ENCODE measurements around the gene KDM6B.

KDM6B gene

DNA sequence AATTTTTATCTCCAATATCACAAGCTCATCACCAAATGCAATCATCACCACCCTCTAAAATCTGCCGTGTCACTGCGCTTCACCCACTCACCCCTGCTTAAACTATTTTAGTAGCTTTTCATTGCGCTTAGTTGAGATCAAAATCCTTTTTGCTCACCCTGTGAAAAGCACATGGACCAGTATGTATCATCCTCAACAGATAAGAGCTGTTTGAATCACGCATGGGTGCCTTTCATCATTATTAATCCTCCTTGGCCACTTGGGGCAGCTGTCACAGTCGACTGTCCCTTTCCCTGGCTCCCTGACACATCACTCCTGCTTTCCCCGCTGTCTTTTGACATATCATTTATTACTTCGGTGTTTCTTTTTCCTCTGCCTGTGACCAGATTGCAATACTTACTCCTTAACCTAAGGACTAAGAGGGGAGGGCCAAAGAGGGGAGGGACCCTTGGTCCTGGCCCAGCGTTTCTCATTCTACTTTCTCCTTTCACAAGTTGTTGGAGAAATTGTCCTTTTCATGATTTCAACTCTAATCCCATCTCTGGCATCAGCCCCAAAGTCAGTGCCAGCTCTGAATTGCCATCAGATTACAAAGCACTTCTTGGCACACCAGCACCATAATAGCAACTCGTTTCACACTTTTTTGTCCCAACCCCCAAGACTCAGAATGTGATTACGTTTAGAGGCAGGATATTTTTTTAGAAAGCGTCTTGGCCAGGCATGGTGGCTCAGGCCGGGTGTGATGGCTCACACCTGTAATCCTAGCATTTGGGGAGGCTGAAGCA lies 8.6 kb upstream of the KDM6B start:
- Histone ChIP-seq H3K27me3 (ENCODE audit: low read depth, low read length) (0 out of 2 replicates have a peak, but pooled peaks cover 3% of the 10 kb centered on the region), H3K27ac (ENCODE audit: low read length) (no peak overlapping the region), H3K4me1 (ENCODE audit: low read length) (no peaks in the 10 kb centered on the region), H3K9ac (ENCODE audit: low read length) (no peak overlapping the region), H3K4me3 (ENCODE audit: low read length) (no peak overlapping the region), H3K4me2 (ENCODE audit: low read length) (no peak overlapping the region), H2AFZ (ENCODE audit: low read depth, low read length) (no peak overlapping the region), H4K20me1 (ENCODE audit: insufficient read depth, low read length) (no peaks in the 10 kb centered on the region), H3K79me2 (ENCODE audit: low read length) (no peaks in the 10 kb centered on the region), H3K9me3 (ENCODE audit: insufficient read depth, low read length) (no peaks in the 10 kb centered on the region), H3K36me3 (replicated peaks; ENCODE audit: low read depth, low read length) (no peaks in the 10 kb centered on the region)
- TF ChIP-seq, protein P1, sequence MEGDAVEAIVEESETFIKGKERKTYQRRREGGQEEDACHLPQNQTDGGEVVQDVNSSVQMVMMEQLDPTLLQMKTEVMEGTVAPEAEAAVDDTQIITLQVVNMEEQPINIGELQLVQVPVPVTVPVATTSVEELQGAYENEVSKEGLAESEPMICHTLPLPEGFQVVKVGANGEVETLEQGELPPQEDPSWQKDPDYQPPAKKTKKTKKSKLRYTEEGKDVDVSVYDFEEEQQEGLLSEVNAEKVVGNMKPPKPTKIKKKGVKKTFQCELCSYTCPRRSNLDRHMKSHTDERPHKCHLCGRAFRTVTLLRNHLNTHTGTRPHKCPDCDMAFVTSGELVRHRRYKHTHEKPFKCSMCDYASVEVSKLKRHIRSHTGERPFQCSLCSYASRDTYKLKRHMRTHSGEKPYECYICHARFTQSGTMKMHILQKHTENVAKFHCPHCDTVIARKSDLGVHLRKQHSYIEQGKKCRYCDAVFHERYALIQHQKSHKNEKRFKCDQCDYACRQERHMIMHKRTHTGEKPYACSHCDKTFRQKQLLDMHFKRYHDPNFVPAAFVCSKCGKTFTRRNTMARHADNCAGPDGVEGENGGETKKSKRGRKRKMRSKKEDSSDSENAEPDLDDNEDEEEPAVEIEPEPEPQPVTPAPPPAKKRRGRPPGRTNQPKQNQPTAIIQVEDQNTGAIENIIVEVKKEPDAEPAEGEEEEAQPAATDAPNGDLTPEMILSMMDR (IDR thresholded peaks at IDR 0.05; ENCODE audit: low read depth, low read length): no peak
- no peak for TF ChIP-seq EZH2phosphoT487 (IDR thresholded peaks at IDR 0.05; ENCODE audit: low read depth)

DNA sequence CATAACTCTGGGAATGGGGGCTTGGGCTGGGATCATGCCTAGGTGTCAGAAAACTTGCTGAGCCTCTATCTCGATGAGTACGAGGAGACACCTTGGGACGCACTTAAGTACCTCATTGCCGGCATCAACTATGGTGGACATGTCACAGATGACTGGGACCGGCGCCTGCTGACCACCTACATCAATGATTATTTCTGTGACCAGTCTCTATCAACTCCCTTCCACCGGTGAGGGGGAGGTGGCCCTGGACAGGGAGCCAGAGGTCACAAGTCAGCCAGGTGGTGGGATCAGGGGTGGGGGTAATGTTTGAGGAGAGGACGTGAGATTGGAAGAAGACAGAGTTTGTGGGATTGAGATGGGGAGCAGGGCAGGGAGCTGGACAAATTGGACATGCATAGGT lies 3.4 kb upstream of the KDM6B start:
- no peaks in the 10 kb centered on the region for H4K20me1 ChIP-seq (ENCODE audit: insufficient read depth, low read length)
- H3K4me2 ChIP-seq (ENCODE audit: low read length): no peak overlapping the region
- no peak for TF ChIP-seq EZH2phosphoT487 (IDR thresholded peaks at IDR 0.05; ENCODE audit: low read depth)
- TF ChIP-seq, protein P1 (IDR thresholded peaks at IDR 0.05; ENCODE audit: low read depth, low read length): no peak
- H3K9ac ChIP-seq (ENCODE audit: low read length): no peak overlapping the region
- H3K4me1 ChIP-seq (ENCODE audit: low read length): peaks cover 7% of the 10 kb centered on the region
- no peaks in the 10 kb centered on the region for H3K79me2 ChIP-seq (ENCODE audit: low read length)
- 0 out of 2 replicates have a peak, but pooled peaks cover 3% of the 10 kb centered on the region for H3K27me3 ChIP-seq (ENCODE audit: low read depth, low read length)
- no peak overlapping the region for H3K4me3 ChIP-seq (ENCODE audit: low read length)
- H3K9me3 ChIP-seq (ENCODE audit: insufficient read depth, low read length): no peaks in the 10 kb centered on the region
- H3K36me3 ChIP-seq (replicated peaks; ENCODE audit: low read depth, low read length): no peaks in the 10 kb centered on the region
- no peak overlapping the region for H2AFZ ChIP-seq (ENCODE audit: low read depth, low read length)
- no peak overlapping the region for H3K27ac ChIP-seq (ENCODE audit: low read length)

DNA sequence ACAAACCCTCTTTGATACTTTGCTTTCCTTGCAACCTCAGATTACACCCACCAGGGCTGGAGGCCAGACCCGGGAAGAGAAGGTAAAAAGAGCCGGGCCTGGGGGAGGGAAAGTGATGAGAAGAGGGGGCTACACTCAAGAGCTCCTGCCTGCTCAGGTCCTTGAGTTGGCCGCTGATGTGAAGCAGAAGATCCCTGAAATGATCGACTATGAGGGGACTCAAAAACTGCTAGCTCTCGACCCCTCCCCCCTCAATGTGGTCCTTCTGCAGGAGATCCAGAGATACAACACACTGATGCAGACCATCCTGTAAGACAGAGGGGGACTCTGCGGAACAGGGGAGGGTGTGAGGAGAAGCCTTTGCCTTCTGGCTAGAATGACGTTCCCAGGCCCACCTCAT lies 2.8 kb upstream of the KDM6B start:
- H3K4me3 ChIP-seq (ENCODE audit: low read length): no peak overlapping the region
- no peak overlapping the region for H2AFZ ChIP-seq (ENCODE audit: low read depth, low read length)
- H3K36me3 ChIP-seq (replicated peaks; ENCODE audit: low read depth, low read length): no peaks in the 10 kb centered on the region
- no peaks in the 10 kb centered on the region for H4K20me1 ChIP-seq (ENCODE audit: insufficient read depth, low read length)
- no peak overlapping the region for H3K9ac ChIP-seq (ENCODE audit: low read length)
- TF ChIP-seq, protein P1 (IDR thresholded peaks at IDR 0.05; ENCODE audit: low read depth, low read length): no peak
- TF ChIP-seq EZH2phosphoT487 (IDR thresholded peaks at IDR 0.05; ENCODE audit: low read depth): no peak
- H3K4me1 ChIP-seq (ENCODE audit: low read length): peaks cover 7% of the 10 kb centered on the region
- no peaks in the 10 kb centered on the region for H3K9me3 ChIP-seq (ENCODE audit: insufficient read depth, low read length)
- no peak overlapping the region for H3K27ac ChIP-seq (ENCODE audit: low read length)
- peaks cover 4% of the 10 kb centered on the region; the same call in 1 of the 2 replicates for H3K79me2 ChIP-seq (ENCODE audit: low read length)
- no peak overlapping the region for H3K4me2 ChIP-seq (ENCODE audit: low read length)
- 0 out of 2 replicates have a peak, but pooled peaks cover 3% of the 10 kb centered on the region for H3K27me3 ChIP-seq (ENCODE audit: low read depth, low read length)

DNA sequence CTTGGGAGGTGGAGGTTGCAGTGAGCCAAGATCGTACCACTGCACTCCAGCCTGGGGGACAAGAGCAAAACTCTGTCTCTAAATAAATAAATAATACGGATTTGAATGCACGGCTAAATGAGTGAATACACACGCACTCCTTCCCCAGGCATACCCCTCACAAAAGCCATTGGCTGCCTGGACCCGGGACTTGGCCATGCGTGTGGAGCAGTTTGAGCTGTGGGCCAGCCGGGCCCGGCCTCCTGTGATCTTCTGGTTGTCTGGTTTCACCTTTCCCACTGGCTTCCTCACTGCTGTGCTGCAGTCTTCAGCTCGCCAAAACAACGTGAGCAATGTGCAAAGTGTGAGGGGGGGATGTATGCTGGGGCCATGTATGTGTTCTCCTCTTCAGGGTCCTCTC lies 1.6 kb upstream of the KDM6B start:
- Histone ChIP-seq H3K27me3 (ENCODE audit: low read depth, low read length) (no peaks in the 10 kb centered on the region), H3K4me2 (ENCODE audit: low read length) (no peak overlapping the region; the same call in 1 of the 2 replicates)

More for the DNA sequence above, 1.6 kb upstream of the KDM6B start:
- Histone ChIP-seq H4K20me1 (ENCODE audit: insufficient read depth, low read length) (no peaks in the 10 kb centered on the region), H3K9ac (ENCODE audit: low read length) (no peak overlapping the region), H3K79me2 (ENCODE audit: low read length) (peaks cover 16% of the 10 kb centered on the region), H3K4me3 (ENCODE audit: low read length) (no peak overlapping the region), H2AFZ (ENCODE audit: low read depth, low read length) (no peak overlapping the region), H3K4me1 (ENCODE audit: low read length) (peaks cover 12% of the 10 kb centered on the region), H3K9me3 (ENCODE audit: insufficient read depth, low read length) (no peaks in the 10 kb centered on the region), H3K36me3 (replicated peaks; ENCODE audit: low read depth, low read length) (no peaks in the 10 kb centered on the region), H3K27ac (ENCODE audit: low read length) (no peak overlapping the region)
- TF ChIP-seq, protein P1 (IDR thresholded peaks at IDR 0.05; ENCODE audit: low read depth, low read length): no peak
- no peak for TF ChIP-seq EZH2phosphoT487 (IDR thresholded peaks at IDR 0.05; ENCODE audit: low read depth)
